Smooth muscle cell (in vitro differentiated cells): ENCODE results near the gene SLC39A11. TPM values are rescaled to one million over a fixed set of nuclear protein-coding genes. Genes with fewer than 3 reads are reported as not detected.
A peak's percentile ranks its signal among the peaks of the same experiment; 100 is the strongest.

Experiments
- DNase-seq: peaks from one replicate; lab custom pipeline; 2025; ENCODE audit not compliant: unreplicated experiment; lab: John Stamatoyannopoulos, UW
- H2AFZ ChIP-seq: fragments of 200-600 bp; sonication (generic); 2 replicates; pipeline ENCODE4 v1.6.0; 2016; ENCODE audit warnings: antibody characterized with exemption, low read depth, mild to moderate bottlenecking
- H3F3A ChIP-seq: fragments of 200-600 bp; sonication (generic); 2 replicates; pipeline ENCODE4 v1.6.0; 2017; ENCODE audit warnings: antibody characterized with exemption, low read depth
- H3K27ac ChIP-seq: fragments of 200-600 bp; sonication (generic); 2 replicates; pipeline ENCODE4 v1.5.1; 2016; ENCODE audit warnings: low read depth, mild to moderate bottlenecking
- H3K27me3 ChIP-seq: fragments of 200-600 bp; sonication (generic); 2 replicates; pipeline ENCODE4 v1.6.1; 2016; ENCODE audit warnings: low read depth, mild to moderate bottlenecking
- H3K36me3 ChIP-seq: fragments of 200-600 bp; sonication (generic); 2 replicates; pipeline ENCODE4 v1.5.1; 2016; ENCODE audit warnings: low read depth
- H3K4me1 ChIP-seq: fragments of 200-600 bp; sonication (generic); 2 replicates; pipeline ENCODE4 v1.5.1; 2016; ENCODE audit warnings: low read depth
- H3K4me2 ChIP-seq: fragments of 200-600 bp; sonication (generic); 2 replicates; pipeline ENCODE4 v1.6.0; 2016; ENCODE audit warnings: mild to moderate bottlenecking
- H3K4me3 ChIP-seq: fragments of 200-600 bp; sonication (generic); 2 replicates; pipeline ENCODE4 v1.5.1; 2016; ENCODE audit warnings: mild to moderate bottlenecking
- H3K79me2 ChIP-seq: fragments of 200-600 bp; sonication (generic); 2 replicates; pipeline ENCODE4 v1.6.0; 2016; ENCODE audit warnings: low read depth, mild to moderate bottlenecking
- H3K9ac ChIP-seq: fragments of 200-600 bp; sonication (generic); 2 replicates; pipeline ENCODE4 v1.6.0; 2016; ENCODE audit warnings: low read depth
- H3K9me3 ChIP-seq: fragments of 200-600 bp; sonication (generic); replicated peaks from 2 replicates; pipeline ENCODE4 v1.5.1; 2016; ENCODE audit warnings: low read depth
- H4K20me1 ChIP-seq: fragments of 200-600 bp; sonication (generic); 2 replicates; pipeline ENCODE4 v1.6.0; 2016; ENCODE audit warnings: low read depth
- WGBS: methylation state at CpG from one replicate; pipeline ENCODE4 v1.1.7; 2016; ENCODE audit warnings: low lambda C conversion rate; 5-methylcytosine and 5-hydroxymethylcytosine counted together
- polyA plus RNA-seq: library from polyadenylated mRNA; unstranded; fragments of >200 nt; fragmentation: Nextera tagmentation; extraction: Ambion mirVana; gene quantifications from 2 replicates; pipeline ENCODE4 v1.2.1, GENCODE V29; 2016
- total RNA-seq: library from RNA; depleted of rRNA; stranded (reverse); fragments of >200 nt; gene quantifications from 2 replicates; pipeline ENCODE4 v1.2.3, GENCODE V29; 2014
- TF ChIP-seq, protein P1 (sequence below): fragments of 200-600 bp; sonication (generic); IDR thresholded peaks from 2 replicates; pipeline ENCODE4 v1.5.1; 2017; ENCODE audit warnings: borderline replicate concordance, mild to moderate bottlenecking, antibody characterized with exemption; ENCODE audit not compliant: insufficient read depth, poor library complexity, severe bottlenecking

SLC39A11 gene
- total and polyA plus RNA-seq, 2 experiments from 2014 or later = 9.2 to 36.7 TPM

- Histone ChIP-seq H4K20me1 (no peaks in the 10 kb centered on the region), H3K4me3 (no peak overlapping the region), H3K27me3 (no peaks in the 10 kb centered on the region), H3K4me2 (peak overlapping the region; percentile 77), H3K27ac (peak overlapping the region; percentile 90), H3F3A (peaks cover 11% of the 10 kb centered on the region), H2AFZ (no peak overlapping the region), H3K79me2 (no peaks in the 10 kb centered on the region), H3K9ac (peak overlapping the region; percentile 20), H3K9me3 (no peaks in the 10 kb centered on the region), H3K36me3 (no peaks in the 10 kb centered on the region), H3K4me1 (peaks cover 13% of the 10 kb centered on the region)
- TF ChIP-seq, protein P1, sequence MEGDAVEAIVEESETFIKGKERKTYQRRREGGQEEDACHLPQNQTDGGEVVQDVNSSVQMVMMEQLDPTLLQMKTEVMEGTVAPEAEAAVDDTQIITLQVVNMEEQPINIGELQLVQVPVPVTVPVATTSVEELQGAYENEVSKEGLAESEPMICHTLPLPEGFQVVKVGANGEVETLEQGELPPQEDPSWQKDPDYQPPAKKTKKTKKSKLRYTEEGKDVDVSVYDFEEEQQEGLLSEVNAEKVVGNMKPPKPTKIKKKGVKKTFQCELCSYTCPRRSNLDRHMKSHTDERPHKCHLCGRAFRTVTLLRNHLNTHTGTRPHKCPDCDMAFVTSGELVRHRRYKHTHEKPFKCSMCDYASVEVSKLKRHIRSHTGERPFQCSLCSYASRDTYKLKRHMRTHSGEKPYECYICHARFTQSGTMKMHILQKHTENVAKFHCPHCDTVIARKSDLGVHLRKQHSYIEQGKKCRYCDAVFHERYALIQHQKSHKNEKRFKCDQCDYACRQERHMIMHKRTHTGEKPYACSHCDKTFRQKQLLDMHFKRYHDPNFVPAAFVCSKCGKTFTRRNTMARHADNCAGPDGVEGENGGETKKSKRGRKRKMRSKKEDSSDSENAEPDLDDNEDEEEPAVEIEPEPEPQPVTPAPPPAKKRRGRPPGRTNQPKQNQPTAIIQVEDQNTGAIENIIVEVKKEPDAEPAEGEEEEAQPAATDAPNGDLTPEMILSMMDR = no peak
- no peak for DNase-seq
- 52% methylated on average over 11 of the region's 11 CpGs for WGBS
Observed at GRCh38 chr17:72684405-72685020, 408.0 kb downstream of the SLC39A11 start.

- H3K9me3 ChIP-seq = no peaks in the 10 kb centered on the region
- no peak overlapping the region for H2AFZ ChIP-seq
- peaks cover 13% of the 10 kb centered on the region for H3K4me1 ChIP-seq
- H3K27me3 ChIP-seq = no peaks in the 10 kb centered on the region
- TF ChIP-seq, protein P1 = no peak
- H3K4me3 ChIP-seq = no peak overlapping the region
- no peaks in the 10 kb centered on the region for H3K36me3 ChIP-seq
- H3F3A ChIP-seq = peaks cover 11% of the 10 kb centered on the region
- H3K79me2 ChIP-seq = no peaks in the 10 kb centered on the region
- 21% methylated on average over 10 of the region's 10 CpGs for WGBS
- H4K20me1 ChIP-seq = no peaks in the 10 kb centered on the region
- peak overlapping the region; percentile 90 for H3K27ac ChIP-seq
- H3K9ac ChIP-seq = peak overlapping the region; percentile 57
- no peak for DNase-seq
- peak overlapping the region; percentile 77 for H3K4me2 ChIP-seq
Observed at GRCh38 chr17:72683506-72684404, 408.7 kb downstream of the SLC39A11 start.

DNA sequence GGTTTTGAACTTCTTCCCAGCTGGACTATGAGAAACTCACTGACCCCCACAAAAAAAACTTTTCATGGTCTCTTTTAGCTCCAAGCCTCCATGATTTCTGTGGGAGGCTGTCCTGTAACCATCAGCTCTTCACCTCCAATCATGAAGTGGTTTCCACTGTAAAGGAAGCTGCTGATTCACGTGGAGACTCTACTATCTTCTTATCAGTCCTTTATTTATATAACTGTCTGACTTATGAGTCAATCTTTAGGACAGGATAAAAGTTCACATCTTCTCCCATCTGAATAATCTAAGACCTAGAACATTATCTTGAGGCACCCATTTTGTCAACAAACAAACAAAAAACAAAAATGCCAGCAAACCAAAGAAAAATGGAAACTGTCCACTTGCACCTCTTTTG is 409.9 kb downstream of the SLC39A11 start:
- Histone ChIP-seq H3K4me2 (peak overlapping the region; percentile 77), H3F3A (peaks cover 11% of the 10 kb centered on the region), H2AFZ (no peak overlapping the region), H3K27me3 (no peaks in the 10 kb centered on the region), H4K20me1 (no peaks in the 10 kb centered on the region), H3K4me3 (no peak overlapping the region), H3K4me1 (peaks cover 13% of the 10 kb centered on the region), H3K79me2 (no peaks in the 10 kb centered on the region), H3K9ac (no peak overlapping the region), H3K9me3 (no peaks in the 10 kb centered on the region), H3K27ac (peak overlapping the region; percentile 90), H3K36me3 (no peaks in the 10 kb centered on the region)
- no peak for DNase-seq
- WGBS = 0% methylated on average over 1 of the region's 1 CpG
- TF ChIP-seq, protein P1 = no peak
